ENCODE measurements around the gene POP7.
"Not testable (repeated sequence)": the region's sequence is repeated elsewhere in the genome, so short reads cannot be mapped to it uniquely, and the experiment has no call there.

Gene POP7

DNA sequence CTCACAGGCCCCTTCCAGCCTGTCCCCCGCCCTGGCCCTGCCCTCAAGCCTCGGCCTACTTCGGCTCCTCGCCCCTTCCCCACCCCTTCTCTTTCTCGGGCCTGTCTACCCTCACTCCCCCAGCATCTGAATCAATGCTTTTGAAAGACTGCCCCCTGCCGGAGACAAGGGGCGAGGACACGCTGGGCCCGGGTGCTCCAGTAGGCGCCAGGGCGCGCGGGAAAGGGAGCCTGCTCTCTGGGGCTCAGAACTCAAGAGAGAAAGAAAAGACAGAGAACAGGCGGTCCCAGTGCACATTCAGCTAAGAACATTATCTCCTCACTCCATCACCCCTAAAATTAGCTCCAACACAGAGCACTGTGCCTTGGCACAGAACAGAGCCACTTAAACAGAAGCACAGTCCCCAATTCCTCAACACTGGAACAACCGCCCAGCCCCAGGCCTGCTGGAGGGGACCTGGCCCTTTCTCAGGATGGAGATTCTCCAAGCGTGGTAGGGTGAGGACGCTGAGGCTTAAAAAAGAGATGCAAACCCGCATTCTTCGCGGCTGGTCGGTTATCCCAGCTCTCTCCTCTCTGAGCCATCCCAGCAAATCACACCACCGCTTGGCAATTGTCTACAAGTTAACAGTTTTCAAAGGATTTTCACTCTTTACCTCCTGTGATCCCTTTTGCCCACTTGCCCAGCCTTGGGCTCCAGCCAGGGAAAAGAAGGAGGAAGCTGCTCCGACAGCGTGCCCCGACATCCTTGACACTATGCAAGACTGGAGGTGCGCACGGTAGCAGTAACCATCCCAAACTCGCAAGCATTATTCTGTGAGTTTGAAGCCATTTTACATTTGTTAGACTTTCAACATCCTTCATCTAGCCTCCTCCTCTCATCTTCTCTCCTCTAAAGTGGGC, 14.0 kb upstream of the POP7 start:
- DNase-seq (ENCODE audit: low read depth), result peak; percentile 72

DNA sequence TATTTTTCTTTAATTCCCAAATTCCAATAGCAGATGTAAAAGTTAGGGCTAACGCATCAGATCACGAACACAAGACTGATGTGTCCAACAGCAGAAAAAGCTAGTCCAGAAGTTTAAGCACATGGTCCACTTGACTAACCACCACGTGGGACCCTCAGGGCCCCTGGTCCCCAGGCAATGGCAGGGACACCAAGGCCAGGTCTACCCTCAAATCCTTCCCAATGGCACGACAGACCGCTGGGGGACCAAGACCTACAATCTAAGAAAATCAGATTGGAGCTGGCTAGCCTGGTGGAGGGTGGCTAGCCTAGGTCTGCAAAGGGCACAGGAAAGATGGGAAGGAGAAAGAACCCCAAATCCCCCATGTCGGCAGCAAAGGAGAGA, 13.4 kb upstream of the POP7 start:
- no peak for DNase-seq (ENCODE audit: low read depth)

DNA sequence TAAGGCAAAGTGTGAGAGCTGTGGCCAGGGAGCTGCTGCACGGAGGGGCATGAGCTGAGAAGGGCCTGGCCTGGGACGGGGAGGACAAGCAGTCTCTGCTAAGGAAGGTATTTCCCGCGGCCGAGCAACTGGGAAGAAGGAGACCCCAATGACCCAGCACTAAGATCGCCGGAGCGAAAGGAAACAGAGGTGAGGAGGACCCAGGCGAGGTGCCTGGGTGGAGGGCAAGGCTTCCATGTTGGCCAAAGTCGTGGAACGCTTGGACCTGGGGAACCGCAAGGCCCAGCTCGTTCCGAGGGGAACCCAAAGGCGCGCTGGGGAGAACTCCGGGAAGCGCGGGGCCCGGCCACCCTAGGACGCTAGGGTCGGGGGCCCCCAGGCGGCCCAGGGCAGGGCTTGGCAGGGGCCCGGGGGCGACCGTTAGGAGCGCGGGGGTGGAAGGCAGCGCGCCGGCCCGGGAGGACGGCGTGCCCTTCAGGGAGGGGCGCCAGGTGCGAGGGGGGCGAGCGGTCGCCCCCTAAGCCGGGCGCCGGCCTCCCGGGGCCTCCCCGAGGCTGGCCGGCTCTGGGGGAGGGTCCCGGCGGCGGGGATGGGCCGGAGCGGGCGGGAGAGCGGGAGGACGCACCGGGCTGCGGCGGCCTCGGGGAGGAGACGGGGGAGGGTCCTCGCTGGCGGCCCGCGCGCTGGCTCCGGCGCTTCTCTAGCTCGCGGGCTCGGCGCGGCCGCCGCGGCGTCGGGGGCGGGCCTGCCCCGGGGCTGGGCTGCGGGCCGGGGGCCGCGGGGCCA, 12.4 kb upstream of the POP7 start:
- DNase-seq (ENCODE audit: low read depth), result no peak

DNA sequence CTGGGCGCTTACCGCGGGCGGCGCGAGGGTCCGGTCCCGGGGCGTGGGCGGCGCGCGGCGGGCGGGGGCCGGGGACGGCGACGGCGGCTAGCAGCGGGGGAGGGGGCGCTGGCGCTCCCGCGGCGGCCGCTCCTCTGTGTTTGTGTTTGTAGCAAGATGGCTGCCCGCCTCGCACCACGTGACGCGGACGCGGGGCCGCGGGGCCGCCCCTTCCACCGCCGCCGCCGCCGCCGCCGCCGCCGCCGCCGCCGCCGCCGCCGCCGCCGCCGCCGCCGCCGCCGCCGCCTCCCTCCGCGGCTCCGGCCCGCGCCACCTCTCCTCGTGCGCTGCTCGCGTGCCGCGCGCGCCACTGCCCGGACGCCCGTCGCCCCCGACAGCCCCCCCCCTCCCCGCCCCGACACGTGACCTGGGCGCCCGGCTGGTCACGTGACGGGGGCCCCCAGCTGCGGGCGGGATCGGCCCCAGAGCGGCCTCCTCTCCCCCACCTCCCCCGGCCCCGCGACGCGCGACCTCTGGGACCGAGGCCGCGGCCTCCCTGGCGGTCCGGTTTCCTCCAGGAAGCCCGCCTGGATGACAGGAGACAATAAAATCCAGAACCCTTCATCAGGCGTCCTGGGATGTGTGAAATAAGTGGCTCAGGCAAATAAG, 11.7 kb upstream of the POP7 start, which contains the start of gene GIGYF1:
GIGYF1 (minus strand) TSS at position 153 of the 648 bp plus-strand sequence. CDS start 6,012 bp downstream, outside the sequence.
- DNase-seq (ENCODE audit: low read depth), result peak; percentile 65

DNA sequence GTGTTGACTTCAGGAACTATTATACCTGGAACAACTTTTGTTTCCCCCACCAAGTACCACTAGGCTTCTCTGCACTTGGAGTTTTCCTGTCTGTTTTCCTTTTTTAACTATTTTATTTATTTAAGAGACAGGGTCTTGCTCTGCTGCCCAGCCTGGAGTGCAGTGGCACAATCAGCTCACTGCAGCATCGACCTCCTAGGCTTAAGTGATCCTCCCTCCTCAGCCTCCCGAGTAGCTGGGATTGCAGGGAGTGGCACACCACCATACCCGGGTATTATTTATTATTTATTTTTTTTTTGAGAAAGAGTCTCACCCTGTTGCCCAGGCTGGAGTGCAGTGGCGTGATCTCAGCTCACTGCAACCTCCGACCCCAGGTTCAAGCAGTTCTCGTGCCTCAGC, 9.8 kb upstream of the POP7 start:
- DNase-seq (ENCODE audit: low read depth), result no peak

DNA sequence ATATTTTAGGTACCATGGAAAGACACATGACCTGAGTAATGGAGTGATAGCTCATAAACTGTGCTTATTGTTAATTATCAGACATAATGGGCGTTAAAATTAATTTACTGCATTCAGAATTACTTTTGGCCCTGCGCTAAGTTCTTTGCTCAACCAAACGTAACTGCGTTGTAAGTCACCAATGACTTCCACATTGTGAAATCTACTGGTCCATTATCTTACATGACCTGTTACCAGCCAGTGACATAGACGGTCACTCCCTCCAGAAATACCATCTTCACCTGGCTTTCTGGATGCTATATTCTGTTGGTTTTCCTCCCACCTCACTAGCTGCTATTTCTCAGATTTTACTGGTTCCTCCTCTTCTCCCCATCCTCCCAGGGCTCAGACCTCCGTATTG, 6.9 kb upstream of the POP7 start:
- DNase-seq (ENCODE audit: low read depth), result no peak

DNA sequence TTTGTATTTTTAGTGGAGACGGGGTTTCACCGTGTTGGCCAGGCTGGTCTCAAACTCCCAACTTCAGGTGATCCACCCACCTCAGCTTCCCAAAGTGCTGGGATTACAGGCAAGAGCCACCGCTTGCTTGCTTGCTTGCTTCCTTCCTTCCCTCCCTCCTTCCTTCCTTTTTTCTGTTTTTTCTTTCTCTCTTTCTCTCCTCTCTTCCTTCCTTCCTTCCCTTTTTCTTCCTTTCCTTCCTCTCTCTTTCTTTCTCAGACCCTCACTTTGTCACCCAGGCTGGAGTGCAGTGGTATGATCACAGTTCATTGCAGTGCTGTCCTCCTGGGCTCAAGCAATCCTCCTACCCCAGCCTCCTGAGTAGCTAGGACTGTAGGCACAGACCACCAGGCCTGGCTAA, 4.8 kb upstream of the POP7 start:
- not testable (repeated sequence) for DNase-seq (ENCODE audit: low read depth)

DNA sequence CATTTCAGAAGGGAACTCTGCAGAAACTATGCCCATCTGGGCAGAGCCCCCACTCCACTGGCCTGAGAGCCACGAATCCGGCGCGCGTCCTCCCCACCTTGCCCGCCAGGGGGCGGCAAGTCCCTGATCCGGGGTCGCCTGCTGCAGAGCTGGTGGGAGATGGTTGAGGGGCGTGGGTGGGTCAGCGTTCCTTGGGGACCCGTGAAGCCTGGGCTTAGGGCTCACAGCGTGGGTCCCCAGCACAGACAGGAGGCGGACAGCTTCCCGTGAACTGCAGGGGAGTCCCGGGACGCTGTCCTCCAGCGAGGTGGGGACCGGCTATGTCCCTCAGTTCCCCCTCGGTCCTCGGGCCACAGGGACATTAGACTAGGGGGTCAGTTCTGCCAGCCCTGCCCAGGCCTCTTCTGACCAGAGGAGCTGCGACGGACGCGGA, 585 bp upstream of the POP7 start:
- DNase-seq (ENCODE audit: low read depth), result peak; percentile 59

DNA sequence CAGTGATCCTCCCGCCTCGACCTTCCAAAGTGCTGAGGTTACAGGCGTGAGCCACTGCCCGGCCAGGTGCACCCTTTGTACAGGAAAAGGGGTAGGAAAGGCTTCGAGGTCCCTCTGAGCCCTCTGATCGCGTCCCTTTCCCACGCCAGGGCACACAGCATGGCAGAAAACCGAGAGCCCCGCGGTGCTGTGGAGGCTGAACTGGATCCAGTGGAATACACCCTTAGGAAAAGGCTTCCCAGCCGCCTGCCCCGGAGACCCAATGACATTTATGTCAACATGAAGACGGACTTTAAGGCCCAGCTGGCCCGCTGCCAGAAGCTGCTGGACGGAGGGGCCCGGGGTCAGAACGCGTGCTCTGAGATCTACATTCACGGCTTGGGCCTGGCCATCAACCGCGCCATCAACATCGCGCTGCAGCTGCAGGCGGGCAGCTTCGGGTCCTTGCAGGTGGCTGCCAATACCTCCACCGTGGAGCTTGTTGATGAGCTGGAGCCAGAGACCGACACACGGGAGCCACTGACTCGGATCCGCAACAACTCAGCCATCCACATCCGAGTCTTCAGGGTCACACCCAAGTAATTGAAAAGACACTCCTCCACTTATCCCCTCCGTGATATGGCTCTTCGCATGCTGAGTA, 871 bp downstream of the POP7 start:
- DNase-seq (ENCODE audit: low read depth), result no peak

DNA sequence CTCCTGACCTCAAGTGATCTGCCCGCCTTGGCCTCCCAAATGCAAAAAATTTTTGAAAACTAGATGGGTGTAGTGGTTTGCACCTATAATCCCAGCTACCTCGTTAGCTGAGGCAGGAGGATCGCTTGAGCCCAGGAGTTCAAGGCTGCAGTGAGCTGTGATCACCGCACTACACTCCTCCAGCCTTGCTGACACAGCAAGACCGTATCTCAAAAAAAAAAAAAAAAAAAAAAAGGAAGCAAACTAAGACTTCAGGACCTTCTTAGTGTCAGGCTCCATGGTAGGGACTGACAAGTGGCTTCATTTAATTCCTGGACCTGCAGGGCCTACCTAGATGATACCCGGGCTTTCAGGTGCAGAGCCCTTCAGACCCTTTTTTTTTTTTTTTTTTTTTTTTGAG, 2.5 kb downstream of the POP7 start:
- no peak for DNase-seq (ENCODE audit: low read depth)

DNA sequence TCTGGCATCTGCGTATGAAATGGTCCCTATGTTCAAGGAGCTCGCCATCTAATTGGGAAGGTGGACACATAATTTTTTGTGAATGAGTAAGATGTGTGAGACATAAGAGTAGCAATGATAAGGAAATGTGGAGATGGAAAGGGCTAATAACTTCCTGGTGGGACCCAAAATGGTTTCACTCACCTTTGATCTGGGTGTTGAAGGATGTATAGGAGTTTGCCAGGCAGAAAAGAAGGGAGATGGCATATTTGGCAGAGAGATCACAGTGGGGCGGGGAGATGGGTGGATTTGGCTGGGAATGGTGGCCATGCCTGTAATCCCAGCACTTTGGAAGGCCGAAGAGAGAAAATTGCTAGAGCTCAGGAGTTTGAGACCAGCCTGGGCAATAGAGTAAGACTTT, 4.5 kb downstream of the POP7 start:
- DNase-seq (ENCODE audit: low read depth), result no peak

DNA sequence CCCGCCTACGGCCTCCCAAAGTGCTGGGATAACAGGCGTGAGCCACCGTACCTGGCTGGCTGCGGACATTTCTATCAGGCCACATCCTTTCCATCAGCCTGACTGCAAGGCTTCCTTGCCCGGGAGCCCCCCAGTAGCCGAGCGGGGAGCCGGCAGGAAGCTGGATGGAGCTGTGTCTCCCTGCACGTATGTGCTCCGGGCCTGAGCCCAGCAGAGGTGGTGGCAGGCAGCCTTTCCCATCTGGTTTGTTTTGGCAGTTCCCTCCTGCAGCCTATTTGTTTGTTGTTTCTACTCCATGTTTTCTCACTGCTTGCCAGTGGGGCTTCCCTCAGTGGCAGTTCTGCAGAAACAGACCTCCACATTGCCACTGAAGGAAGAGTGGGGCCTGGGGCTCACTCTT, 5.4 kb downstream of the POP7 start:
- no peak for DNase-seq (ENCODE audit: low read depth)

DNA sequence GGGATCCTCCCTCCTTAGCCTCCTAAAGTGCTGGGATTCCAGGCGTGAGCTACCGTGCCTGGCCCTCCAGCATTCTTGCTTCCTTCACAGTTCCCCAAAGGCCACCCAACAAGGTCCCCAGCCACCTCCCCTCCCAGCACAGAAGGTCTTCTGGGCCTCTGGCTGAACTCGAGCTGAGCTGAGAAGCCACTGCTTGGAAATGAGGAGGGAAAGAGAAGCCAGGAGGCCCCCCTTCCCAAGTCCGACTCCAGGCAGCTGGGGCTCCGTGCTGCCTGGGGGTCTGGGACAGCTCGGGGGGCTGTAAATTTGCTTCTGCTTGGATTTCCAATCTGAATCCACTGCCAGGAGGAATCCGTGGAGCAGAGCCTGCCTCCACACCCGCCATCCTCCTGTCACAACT, 8.8 kb downstream of the POP7 start:
- no peak for DNase-seq (ENCODE audit: low read depth)

DNA sequence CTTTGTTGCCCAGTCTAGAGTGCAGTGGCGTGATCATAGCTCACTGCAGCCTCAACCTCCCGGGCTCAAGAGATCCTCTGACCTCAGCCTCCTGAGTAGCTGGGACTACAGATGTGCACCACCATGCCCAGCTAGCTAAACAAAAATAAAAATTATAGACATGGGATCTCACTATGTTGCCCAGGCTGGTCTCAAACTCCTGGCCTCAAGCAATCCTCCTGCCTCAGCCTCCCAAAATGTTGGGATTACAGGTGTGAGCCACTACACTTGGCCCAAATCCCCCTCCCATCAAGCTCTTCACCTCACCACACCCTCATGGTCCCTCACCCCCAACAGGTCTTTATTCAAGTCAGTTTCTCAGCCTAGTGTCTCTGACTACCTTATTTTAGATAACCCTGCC, 11.2 kb downstream of the POP7 start:
- not testable (repeated sequence) for DNase-seq (ENCODE audit: low read depth)

DNA sequence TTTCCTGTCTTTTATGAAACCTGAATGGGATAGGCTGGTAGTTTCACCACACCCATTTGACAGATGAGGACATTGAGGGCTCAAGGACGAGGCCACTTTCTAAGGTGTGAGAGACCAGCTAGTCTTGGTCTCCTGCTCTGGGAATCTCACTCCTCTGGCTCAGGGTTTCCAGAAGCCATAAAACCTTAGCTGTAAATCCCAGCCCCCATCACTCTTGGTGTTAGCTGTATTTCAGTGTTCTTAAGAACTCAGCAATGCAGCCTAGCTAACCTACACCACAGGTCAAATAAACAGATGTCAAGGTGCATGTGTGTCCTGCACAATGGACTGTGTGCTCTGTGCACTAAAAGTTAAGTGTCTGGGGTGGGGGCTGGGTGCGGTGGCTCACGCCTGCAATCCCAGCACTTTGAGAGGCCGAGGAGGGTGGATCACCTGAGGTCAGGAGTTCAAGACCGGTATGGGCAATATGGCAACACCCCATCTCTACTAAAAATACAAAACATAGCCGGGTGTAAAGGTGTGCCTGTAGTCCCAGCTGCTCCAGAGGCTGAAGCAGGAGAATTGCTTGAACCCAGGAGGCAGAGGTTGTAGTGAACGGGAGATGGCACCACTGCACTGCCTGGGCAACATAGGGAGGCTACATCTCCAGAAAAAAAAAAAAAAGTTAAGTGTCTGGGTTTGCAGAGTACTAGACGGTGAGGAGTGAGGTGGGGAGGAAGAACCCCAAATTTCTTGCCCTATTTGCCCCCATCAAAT, 13.8 kb downstream of the POP7 start:
- DNase-seq (ENCODE audit: low read depth), result no peak

DNA sequence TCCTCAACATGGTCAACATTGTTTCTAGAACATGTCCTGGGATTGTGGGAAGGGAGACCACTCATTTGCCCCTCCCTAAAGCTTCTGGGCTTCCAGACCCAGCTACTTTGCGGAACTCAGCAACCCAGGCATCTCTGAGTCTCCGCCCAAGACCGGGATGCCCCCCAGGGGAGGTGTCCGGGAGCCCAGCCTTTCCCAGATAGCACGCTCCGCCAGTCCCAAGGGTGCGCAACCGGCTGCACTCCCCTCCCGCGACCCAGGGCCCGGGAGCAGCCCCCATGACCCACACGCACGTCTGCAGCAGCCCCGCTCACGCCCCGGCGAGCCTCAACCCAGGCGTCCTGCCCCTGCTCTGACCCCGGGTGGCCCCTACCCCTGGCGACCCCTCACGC, 14.4 kb downstream of the POP7 start, which contains the start of gene EPO:
EPO (plus strand) TSS at position 190 of the 392 bp plus-strand sequence. CDS start 513 bp downstream, outside the sequence.
- no peak for DNase-seq (ENCODE audit: low read depth)

DNA sequence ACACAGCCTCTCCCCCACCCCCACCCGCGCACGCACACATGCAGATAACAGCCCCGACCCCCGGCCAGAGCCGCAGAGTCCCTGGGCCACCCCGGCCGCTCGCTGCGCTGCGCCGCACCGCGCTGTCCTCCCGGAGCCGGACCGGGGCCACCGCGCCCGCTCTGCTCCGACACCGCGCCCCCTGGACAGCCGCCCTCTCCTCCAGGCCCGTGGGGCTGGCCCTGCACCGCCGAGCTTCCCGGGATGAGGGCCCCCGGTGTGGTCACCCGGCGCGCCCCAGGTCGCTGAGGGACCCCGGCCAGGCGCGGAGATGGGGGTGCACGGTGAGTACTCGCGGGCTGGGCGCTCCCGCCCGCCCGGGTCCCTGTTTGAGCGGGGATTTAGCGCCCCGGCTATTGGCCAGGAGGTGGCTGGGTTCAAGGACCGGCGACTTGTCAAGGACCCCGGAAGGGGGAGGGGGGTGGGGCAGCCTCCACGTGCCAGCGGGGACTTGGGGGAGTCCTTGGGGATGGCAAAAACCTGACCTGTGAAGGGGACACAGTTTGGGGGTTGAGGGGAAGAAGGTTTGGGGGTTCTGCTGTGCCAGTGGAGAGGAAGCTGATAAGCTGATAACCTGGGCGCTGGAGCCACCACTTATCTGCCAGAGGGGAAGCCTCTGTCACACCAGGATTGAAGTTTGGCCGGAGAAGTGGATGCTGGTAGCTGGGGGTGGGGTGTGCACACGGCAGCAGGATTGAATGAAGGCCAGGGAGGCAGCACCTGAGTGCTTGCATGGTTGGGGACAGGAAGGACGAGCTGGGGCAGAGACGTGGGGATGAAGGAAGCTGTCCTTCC, 15.0 kb downstream of the POP7 start:
- DNase-seq (ENCODE audit: low read depth), result no peak

DNA sequence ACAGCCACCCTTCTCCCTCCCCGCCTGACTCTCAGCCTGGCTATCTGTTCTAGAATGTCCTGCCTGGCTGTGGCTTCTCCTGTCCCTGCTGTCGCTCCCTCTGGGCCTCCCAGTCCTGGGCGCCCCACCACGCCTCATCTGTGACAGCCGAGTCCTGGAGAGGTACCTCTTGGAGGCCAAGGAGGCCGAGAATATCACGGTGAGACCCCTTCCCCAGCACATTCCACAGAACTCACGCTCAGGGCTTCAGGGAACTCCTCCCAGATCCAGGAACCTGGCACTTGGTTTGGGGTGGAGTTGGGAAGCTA, 15.5 kb downstream of the POP7 start:
- DNase-seq (ENCODE audit: low read depth), result no peak

DNA sequence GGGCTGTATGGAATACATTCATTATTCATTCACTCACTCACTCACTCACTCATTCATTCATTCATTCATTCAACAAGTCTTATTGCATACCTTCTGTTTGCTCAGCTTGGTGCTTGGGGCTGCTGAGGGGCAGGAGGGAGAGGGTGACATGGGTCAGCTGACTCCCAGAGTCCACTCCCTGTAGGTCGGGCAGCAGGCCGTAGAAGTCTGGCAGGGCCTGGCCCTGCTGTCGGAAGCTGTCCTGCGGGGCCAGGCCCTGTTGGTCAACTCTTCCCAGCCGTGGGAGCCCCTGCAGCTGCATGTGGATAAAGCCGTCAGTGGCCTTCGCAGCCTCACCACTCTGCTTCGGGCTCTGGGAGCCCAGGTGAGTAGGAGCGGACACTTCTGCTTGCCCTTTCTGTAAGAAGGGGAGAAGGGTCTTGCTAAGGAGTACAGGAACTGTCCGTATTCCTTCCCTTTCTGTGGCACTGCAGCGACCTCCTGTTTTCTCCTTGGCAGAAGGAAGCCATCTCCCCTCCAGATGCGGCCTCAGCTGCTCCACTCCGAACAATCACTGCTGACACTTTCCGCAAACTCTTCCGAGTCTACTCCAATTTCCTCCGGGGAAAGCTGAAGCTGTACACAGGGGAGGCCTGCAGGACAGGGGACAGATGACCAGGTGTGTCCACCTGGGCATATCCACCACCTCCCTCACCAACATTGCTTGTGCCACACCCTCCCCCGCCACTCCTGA, 16.7 kb downstream of the POP7 start:
- DNase-seq (ENCODE audit: low read depth), result no peak
